Measurements from ENCODE around the gene KCNJ6.

GRCh38 chr21:37797403-37797802 is 118.9 kb downstream of the KCNJ6 start:
- TF ChIP-seq POLR2A (IDR thresholded peaks at IDR 0.05) (no peak), CTCF (IDR thresholded peaks at IDR 0.05) (no peak)
